Measurements from ENCODE around the gene SLAMF9. TPM values are rescaled to one million over a fixed set of nuclear protein-coding genes. Genes with fewer than 3 reads are reported as not detected.
"Not testable (repeated sequence)": the region's sequence is repeated elsewhere in the genome, so short reads cannot be mapped to it uniquely, and the experiment has no call there.

SLAMF9 gene
- total RNA-seq, 1 experiment from 2014 or later = 0.94 TPM

GRCh38 chr1:159908031-159908940 lies 45.8 kb downstream of the SLAMF9 start:
- no peaks in the 10 kb centered on the region for H4K20me1 ChIP-seq (ENCODE audit: insufficient read depth)
- CTCF ChIA-PET = interaction anchor here (0.5 kb wide), 1 partner anchor 1763 kb away, joined by 5 read pairs; no protein-coding TSS in a partner anchor
- peaks cover 42% of the 10 kb centered on the region for H3F3A ChIP-seq (ENCODE audit: insufficient read depth, low read depth)
- H3K4me2 ChIP-seq = no peak overlapping the region
- peaks cover 6% of the 10 kb centered on the region; the same call in 1 of the 2 replicates for H3K9me3 ChIP-seq (ENCODE audit: insufficient read depth, low read depth)
- no peak overlapping the region for H3K4me3 ChIP-seq
- H3K36me3 ChIP-seq (ENCODE audit: low read depth) = no peaks in the 10 kb centered on the region
- no peak for DNase-seq
- intact Hi-C loops (cut with micrococcal nuclease; ENCODE audit: unreplicated experiment) = loop anchor here (10.0 kb wide), 1 partner anchor 187 kb away; the partner anchor contains the start of gene IGSF8
- TF ChIP-seq EZH2 (IDR thresholded peaks at IDR 0.05; ENCODE audit: low read depth) = no peak
- TF ChIP-seq CTCF (conservative IDR thresholded peaks at IDR 0.05) = no peak
- H3K27ac ChIP-seq = no peak overlapping the region
- no peaks in the 10 kb centered on the region for H3K9me2 ChIP-seq (ENCODE audit: insufficient read depth)
- no TSS peak for BruUV-seq (replicated peaks)
- H3K79me2 ChIP-seq (ENCODE audit: low read depth) = no peaks in the 10 kb centered on the region
- no peak overlapping the region for H2AFZ ChIP-seq
- peaks cover 71% of the 10 kb centered on the region for H3K4me1 ChIP-seq (replicated peaks; ENCODE audit: insufficient read depth)
- no peaks in the 10 kb centered on the region for H3K27me3 ChIP-seq (ENCODE audit: insufficient read depth, low read depth)
- POLR2A ChIA-PET (ENCODE audit: unreplicated experiment) = no interaction called here

GRCh38 chr1:159906960-159907359 lies 47.1 kb downstream of the SLAMF9 start:
- Histone ChIP-seq H3K4me3 (no peak overlapping the region), H3K4me1 (replicated peaks; ENCODE audit: insufficient read depth) (peaks cover 67% of the 10 kb centered on the region), H3K4me2 (peak overlapping the region; percentile 43), H2AFZ (peak overlapping the region; percentile 36; the same call in 1 of the 2 replicates), H4K20me1 (ENCODE audit: insufficient read depth) (no peaks in the 10 kb centered on the region), H3K9me3 (ENCODE audit: insufficient read depth, low read depth) (peaks cover 6% of the 10 kb centered on the region; the same call in 1 of the 2 replicates), H3K9me2 (ENCODE audit: insufficient read depth) (no peaks in the 10 kb centered on the region), H3K79me2 (ENCODE audit: low read depth) (no peaks in the 10 kb centered on the region), H3K27ac (peak overlapping the region; percentile 36), H3K27me3 (ENCODE audit: insufficient read depth, low read depth) (no peaks in the 10 kb centered on the region), H3K36me3 (ENCODE audit: low read depth) (no peaks in the 10 kb centered on the region), H3F3A (ENCODE audit: insufficient read depth, low read depth) (peaks cover 40% of the 10 kb centered on the region)
- ChIA-PET CTCF (no interaction called here), POLR2A (ENCODE audit: unreplicated experiment) (no interaction called here)
- BruUV-seq (replicated peaks) = no TSS peak
- DNase-seq = peak in 1 of 2 experiments; percentile 64
- intact Hi-C loops (cut with micrococcal nuclease; ENCODE audit: unreplicated experiment) = loop anchor here (10.0 kb wide), 1 partner anchor 188 kb away; the partner anchor contains the start of gene IGSF8
- TF ChIP-seq CTCF (conservative IDR thresholded peaks at IDR 0.05) (no peak), EZH2 (IDR thresholded peaks at IDR 0.05; ENCODE audit: low read depth) (no peak)

- H3K9me2 ChIP-seq (ENCODE audit: insufficient read depth); H2AFZ ChIP-seq; H3K79me2 ChIP-seq (ENCODE audit: low read depth); H3K36me3 ChIP-seq (ENCODE audit: low read depth); H4K20me1 ChIP-seq (ENCODE audit: insufficient read depth); DNase-seq; H3K4me3 ChIP-seq; POLR2A ChIA-PET (ENCODE audit: unreplicated experiment); H3K9me3 ChIP-seq (ENCODE audit: insufficient read depth, low read depth); CTCF ChIA-PET; H3K27me3 ChIP-seq (ENCODE audit: insufficient read depth, low read depth); BruUV-seq (replicated peaks); H3K4me2 ChIP-seq; H3K27ac ChIP-seq: not testable (repeated sequence)
- intact Hi-C loops (cut with micrococcal nuclease; ENCODE audit: unreplicated experiment) = loop anchor here (10.0 kb wide), 1 partner anchor 191 kb away; the partner anchor contains the start of gene IGSF8
- H3K4me1 ChIP-seq (replicated peaks; ENCODE audit: insufficient read depth) = peaks cover 61% of the 10 kb centered on the region
- H3F3A ChIP-seq (ENCODE audit: insufficient read depth, low read depth) = peaks cover 45% of the 10 kb centered on the region
Observed at GRCh38 chr1:159904036-159904435, 50.0 kb downstream of the SLAMF9 start.
